Dendritic cell treated with granulocyte-macrophage colony-stimulating factor and Interleukin-4, amounts not matched to agents 40 ng/mL and 50 ng/mL, for 4 days (primary cell): ENCODE data around the gene LRP11.

Source experiments
- H3K27ac Mint-ChIP-seq: one replicate; pipeline ENCODE4 v1.8.0; 2022; ENCODE audit warnings: mild to moderate bottlenecking, mixed read lengths
- H3K27me3 Mint-ChIP-seq: one replicate; pipeline ENCODE4 v1.8.0; 2022; ENCODE audit warnings: mild to moderate bottlenecking, mixed read lengths
- H3K36me3 Mint-ChIP-seq: one replicate; pipeline ENCODE4 v1.8.0; 2022; ENCODE audit warnings: low read depth, mixed read lengths
- H3K4me1 Mint-ChIP-seq: one replicate; pipeline ENCODE4 v1.8.0; 2022; ENCODE audit warnings: low read depth, mixed read lengths
- H3K4me3 Mint-ChIP-seq: one replicate; pipeline ENCODE4 v1.8.0; 2022; ENCODE audit warnings: mild to moderate bottlenecking, moderate library complexity, mixed read lengths
- H3K9me3 Mint-ChIP-seq: one replicate; pipeline ENCODE4 v1.8.0; 2022; ENCODE audit warnings: mixed read lengths
- intact Hi-C: fragments of 100-400 bp; cut with micrococcal nuclease; formaldehyde crosslinking; loops from one replicate; pipeline ENCODE4 v1.15.0; 2022

The LRP11 gene

GRCh38 chr6:149840345-149841075 lies 23.6 kb downstream of the LRP11 start:
- intact Hi-C loops, result no loop called here
- Mint-ChIP-seq H3K9me3 (no peaks in the 10 kb centered on the region), H3K27ac (no peak overlapping the region)

GRCh38 chr6:149834513-149835481 lies 29.4 kb downstream of the LRP11 start:
- Mint-ChIP-seq H3K4me3 (no peak overlapping the region), H3K36me3 (no peaks in the 10 kb centered on the region), H3K27me3 (no peaks in the 10 kb centered on the region), H3K9me3 (no peaks in the 10 kb centered on the region), H3K4me1 (no peaks in the 10 kb centered on the region), H3K27ac (no peak overlapping the region)
- intact Hi-C loops, result loop anchor here (1.0 to 2.0 kb wide), 3 partner anchors 30 to 182 kb away; partner anchors contain the start of gene LRP11

More at GRCh38 chr6:149840345-149841075, 23.6 kb downstream of the LRP11 start:
- H3K4me3 Mint-ChIP-seq, result no peak overlapping the region
- no peaks in the 10 kb centered on the region for H3K27me3 Mint-ChIP-seq
- H3K4me1 Mint-ChIP-seq, result peaks cover 4% of the 10 kb centered on the region
- no peaks in the 10 kb centered on the region for H3K36me3 Mint-ChIP-seq

- no peaks in the 10 kb centered on the region for H3K36me3 Mint-ChIP-seq
- no peak overlapping the region for H3K27ac Mint-ChIP-seq
- H3K4me1 Mint-ChIP-seq, result no peaks in the 10 kb centered on the region
- H3K27me3 Mint-ChIP-seq, result no peaks in the 10 kb centered on the region
- intact Hi-C loops, result loop anchor here (1.0 to 2.0 kb wide), 3 partner anchors 31 to 183 kb away; partner anchors contain the start of gene LRP11
- no peak overlapping the region for H3K4me3 Mint-ChIP-seq
- H3K9me3 Mint-ChIP-seq, result no peaks in the 10 kb centered on the region
These were observed 30.5 kb downstream of the LRP11 start for GRCh38 chr6:149833651-149834050.

- Mint-ChIP-seq H3K9me3 (no peaks in the 10 kb centered on the region), H3K4me3 (no peak overlapping the region), H3K4me1 (no peaks in the 10 kb centered on the region), H3K36me3 (no peaks in the 10 kb centered on the region), H3K27ac (no peak overlapping the region), H3K27me3 (no peaks in the 10 kb centered on the region)
- intact Hi-C loops, result no loop called here
These were observed 32.8 kb downstream of the LRP11 start for GRCh38 chr6:149831308-149831820.

- Mint-ChIP-seq H3K27ac (no peak overlapping the region), H3K27me3 (no peaks in the 10 kb centered on the region), H3K9me3 (no peaks in the 10 kb centered on the region), H3K4me1 (no peaks in the 10 kb centered on the region), H3K4me3 (no peak overlapping the region), H3K36me3 (no peaks in the 10 kb centered on the region)
- intact Hi-C loops, result no loop called here
These were observed 33.3 kb downstream of the LRP11 start for GRCh38 chr6:149830731-149831307.

- intact Hi-C loops, result no loop called here
These were observed 38.9 kb downstream of the LRP11 start for GRCh38 chr6:149825292-149825691.

GRCh38 chr6:149823013-149823412 lies 41.1 kb downstream of the LRP11 start:
- no peak overlapping the region for H3K4me3 Mint-ChIP-seq
- H3K4me1 Mint-ChIP-seq, result no peaks in the 10 kb centered on the region
- H3K27me3 Mint-ChIP-seq, result no peaks in the 10 kb centered on the region
- H3K36me3 Mint-ChIP-seq, result no peaks in the 10 kb centered on the region
- H3K27ac Mint-ChIP-seq, result no peak overlapping the region
- H3K9me3 Mint-ChIP-seq, result no peaks in the 10 kb centered on the region
- intact Hi-C loops, result no loop called here

More at GRCh38 chr6:149825292-149825691, 38.9 kb downstream of the LRP11 start:
- Mint-ChIP-seq H3K27ac (no peak overlapping the region), H3K27me3 (no peaks in the 10 kb centered on the region), H3K36me3 (no peaks in the 10 kb centered on the region), H3K9me3 (no peaks in the 10 kb centered on the region), H3K4me3 (no peak overlapping the region), H3K4me1 (no peaks in the 10 kb centered on the region)

- H3K27ac Mint-ChIP-seq, result no peak overlapping the region
- intact Hi-C loops, result no loop called here
- H3K4me3 Mint-ChIP-seq, result no peak overlapping the region
- no peaks in the 10 kb centered on the region for H3K36me3 Mint-ChIP-seq
- H3K9me3 Mint-ChIP-seq, result no peaks in the 10 kb centered on the region
- no peaks in the 10 kb centered on the region for H3K4me1 Mint-ChIP-seq
- H3K27me3 Mint-ChIP-seq, result no peaks in the 10 kb centered on the region
These were observed 42.7 kb downstream of the LRP11 start for GRCh38 chr6:149821492-149821891.

- H3K27me3 Mint-ChIP-seq, result no peaks in the 10 kb centered on the region
- intact Hi-C loops, result no loop called here
- no peak overlapping the region for H3K4me3 Mint-ChIP-seq
- H3K36me3 Mint-ChIP-seq, result no peaks in the 10 kb centered on the region
- no peak overlapping the region for H3K27ac Mint-ChIP-seq
- H3K4me1 Mint-ChIP-seq, result no peaks in the 10 kb centered on the region
- no peaks in the 10 kb centered on the region for H3K9me3 Mint-ChIP-seq
These were observed 43.7 kb downstream of the LRP11 start for GRCh38 chr6:149820506-149820905.

- Mint-ChIP-seq H3K9me3 (no peaks in the 10 kb centered on the region), H3K27me3 (no peaks in the 10 kb centered on the region)
These were observed 48.4 kb downstream of the LRP11 start for GRCh38 chr6:149815788-149816187.

GRCh38 chr6:149813351-149813750 lies 50.8 kb downstream of the LRP11 start:
- intact Hi-C loops, result no loop called here
- Mint-ChIP-seq H3K4me1 (no peaks in the 10 kb centered on the region), H3K36me3 (peaks cover 44% of the 10 kb centered on the region), H3K27ac (no peak overlapping the region), H3K27me3 (no peaks in the 10 kb centered on the region), H3K9me3 (no peaks in the 10 kb centered on the region), H3K4me3 (no peak overlapping the region)

More at GRCh38 chr6:149815788-149816187, 48.4 kb downstream of the LRP11 start:
- no peaks in the 10 kb centered on the region for H3K4me1 Mint-ChIP-seq
- H3K4me3 Mint-ChIP-seq, result no peak overlapping the region
- intact Hi-C loops, result no loop called here
- H3K36me3 Mint-ChIP-seq, result peaks cover 30% of the 10 kb centered on the region
- no peak overlapping the region for H3K27ac Mint-ChIP-seq

- Mint-ChIP-seq H3K9me3 (no peaks in the 10 kb centered on the region), H3K36me3 (peaks cover 67% of the 10 kb centered on the region), H3K27ac (peak overlapping the region; percentile 25), H3K4me1 (peaks cover 4% of the 10 kb centered on the region), H3K4me3 (no peak overlapping the region), H3K27me3 (no peaks in the 10 kb centered on the region)
- intact Hi-C loops, result no loop called here
These were observed 54.4 kb downstream of the LRP11 start for GRCh38 chr6:149809798-149810197.

GRCh38 chr6:149806127-149806526 lies 58.0 kb downstream of the LRP11 start:
- H3K27ac Mint-ChIP-seq, result no peak overlapping the region
- H3K27me3 Mint-ChIP-seq, result no peaks in the 10 kb centered on the region
- peaks cover 4% of the 10 kb centered on the region for H3K4me1 Mint-ChIP-seq
- intact Hi-C loops, result no loop called here
- H3K36me3 Mint-ChIP-seq, result peaks cover 72% of the 10 kb centered on the region
- no peak overlapping the region for H3K4me3 Mint-ChIP-seq
- no peaks in the 10 kb centered on the region for H3K9me3 Mint-ChIP-seq
